ENCODE data around the gene TMEM163.

The TMEM163 gene

GRCh38 chr2:134501476-134502091 is 217.2 kb downstream of the TMEM163 start:
- Histone ChIP-seq H3K27ac (no peak overlapping the region), H3K36me3 (replicated peaks) (no peaks in the 10 kb centered on the region), H3K27me3 (replicated peaks) (no peaks in the 10 kb centered on the region), H3K4me3 (ENCODE audit: low read depth, low read length) (no peak overlapping the region)
- in situ Hi-C loops (cut with HindIII; ENCODE audit: low pct_ligation_motif_present, low sequenced_read_pairs): no loop called here
- TF ChIP-seq CTCF (IDR thresholded peaks at IDR 0.05; ENCODE audit: low read depth, low read length, missing control alignments): no peak
- no peak for DNase-seq

- Histone ChIP-seq H3K4me3 (ENCODE audit: low read depth, low read length) (no peak overlapping the region), H3K27ac (no peak overlapping the region), H3K27me3 (replicated peaks) (no peaks in the 10 kb centered on the region), H3K36me3 (replicated peaks) (no peaks in the 10 kb centered on the region)
- no peak for TF ChIP-seq CTCF (IDR thresholded peaks at IDR 0.05; ENCODE audit: low read depth, low read length, missing control alignments)
- no peak for DNase-seq
- in situ Hi-C loops (cut with HindIII; ENCODE audit: low pct_ligation_motif_present, low sequenced_read_pairs): no loop called here
Measured at GRCh38 chr2:134500211-134500935, 218.4 kb downstream of the TMEM163 start.

- in situ Hi-C loops (cut with HindIII; ENCODE audit: low pct_ligation_motif_present, low sequenced_read_pairs): no loop called here
- Histone ChIP-seq H3K4me3 (ENCODE audit: low read depth, low read length) (no peak overlapping the region), H3K27ac (no peak overlapping the region), H3K36me3 (replicated peaks) (no peaks in the 10 kb centered on the region), H3K27me3 (replicated peaks) (no peaks in the 10 kb centered on the region)
- DNase-seq: no peak
- no peak for TF ChIP-seq CTCF (IDR thresholded peaks at IDR 0.05; ENCODE audit: low read depth, low read length, missing control alignments)
Measured at GRCh38 chr2:134499307-134499926, 219.4 kb downstream of the TMEM163 start.

GRCh38 chr2:134498654-134499053 is 220.1 kb downstream of the TMEM163 start:
- no peaks in the 10 kb centered on the region for H3K36me3 ChIP-seq (replicated peaks)
- no peak for TF ChIP-seq CTCF (IDR thresholded peaks at IDR 0.05; ENCODE audit: low read depth, low read length, missing control alignments)
- DNase-seq: no peak
- no peaks in the 10 kb centered on the region for H3K27me3 ChIP-seq (replicated peaks)
- no peak overlapping the region for H3K27ac ChIP-seq
- in situ Hi-C loops (cut with HindIII; ENCODE audit: low pct_ligation_motif_present, low sequenced_read_pairs): no loop called here
- no peak overlapping the region for H3K4me3 ChIP-seq (ENCODE audit: low read depth, low read length)

GRCh38 chr2:134493797-134494196 is 225.0 kb downstream of the TMEM163 start:
- no peak for TF ChIP-seq CTCF (IDR thresholded peaks at IDR 0.05; ENCODE audit: low read depth, low read length, missing control alignments)
- H3K36me3 ChIP-seq (replicated peaks): no peaks in the 10 kb centered on the region
- H3K27ac ChIP-seq: no peak overlapping the region
- no peak overlapping the region for H3K4me3 ChIP-seq (ENCODE audit: low read depth, low read length)
- no peaks in the 10 kb centered on the region for H3K27me3 ChIP-seq (replicated peaks)
- in situ Hi-C loops (cut with HindIII; ENCODE audit: low pct_ligation_motif_present, low sequenced_read_pairs): no loop called here
- DNase-seq: no peak

All from brain microvascular endothelial cell (primary cell).